Dedifferentiated amniotic fluid mesenchymal stem cell (primary cell): ENCODE data around the gene TRIM65.
"Not testable (repeated sequence)": the region's sequence is repeated elsewhere in the genome, so short reads cannot be mapped to it uniquely, and the experiment has no call there.

Source experiments
- DNase-seq: peaks from one replicate; pipeline ENCODE4 v3.0.0-alpha.2; 2016; ENCODE audit errors: extremely low spot score

The TRIM65 gene

DNA sequence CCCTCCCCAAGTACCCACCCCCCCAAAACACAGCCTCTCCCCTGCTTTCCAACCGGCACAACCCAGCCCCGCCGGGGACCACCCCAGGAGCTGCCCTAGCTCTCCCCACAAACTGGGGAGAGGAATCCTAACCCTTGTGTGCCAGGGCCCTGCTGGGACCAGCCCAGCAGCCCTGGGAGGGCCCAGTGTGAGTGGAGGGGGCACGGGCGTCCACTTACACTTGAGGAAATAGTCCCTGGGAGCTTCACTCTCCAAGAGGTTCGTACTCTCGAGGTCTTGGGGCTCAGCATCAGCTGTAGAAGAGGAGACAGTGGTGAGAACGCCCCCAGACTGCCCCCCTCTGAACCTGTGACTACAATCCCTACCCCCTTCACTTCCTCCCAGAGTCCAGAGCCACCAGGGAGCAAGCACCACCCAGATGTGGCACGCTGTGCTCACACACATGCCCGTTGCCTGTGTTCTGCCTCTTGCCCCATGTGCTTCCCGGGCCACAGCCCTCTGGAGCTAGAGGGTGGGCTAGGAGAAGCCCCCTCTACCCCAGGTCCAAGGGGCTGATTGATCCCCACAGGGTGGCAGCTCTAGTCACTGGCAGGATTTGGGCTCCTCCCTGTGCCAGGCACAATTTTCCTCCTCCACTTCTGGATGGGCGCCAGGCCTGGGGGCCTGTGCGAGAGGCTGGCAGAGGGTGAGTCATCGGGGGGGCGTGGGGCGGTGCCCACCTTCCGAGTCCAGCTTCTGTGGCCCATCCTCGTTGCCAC lies 21.4 kb downstream of the TRIM65 start:
- no peak for DNase-seq

DNA sequence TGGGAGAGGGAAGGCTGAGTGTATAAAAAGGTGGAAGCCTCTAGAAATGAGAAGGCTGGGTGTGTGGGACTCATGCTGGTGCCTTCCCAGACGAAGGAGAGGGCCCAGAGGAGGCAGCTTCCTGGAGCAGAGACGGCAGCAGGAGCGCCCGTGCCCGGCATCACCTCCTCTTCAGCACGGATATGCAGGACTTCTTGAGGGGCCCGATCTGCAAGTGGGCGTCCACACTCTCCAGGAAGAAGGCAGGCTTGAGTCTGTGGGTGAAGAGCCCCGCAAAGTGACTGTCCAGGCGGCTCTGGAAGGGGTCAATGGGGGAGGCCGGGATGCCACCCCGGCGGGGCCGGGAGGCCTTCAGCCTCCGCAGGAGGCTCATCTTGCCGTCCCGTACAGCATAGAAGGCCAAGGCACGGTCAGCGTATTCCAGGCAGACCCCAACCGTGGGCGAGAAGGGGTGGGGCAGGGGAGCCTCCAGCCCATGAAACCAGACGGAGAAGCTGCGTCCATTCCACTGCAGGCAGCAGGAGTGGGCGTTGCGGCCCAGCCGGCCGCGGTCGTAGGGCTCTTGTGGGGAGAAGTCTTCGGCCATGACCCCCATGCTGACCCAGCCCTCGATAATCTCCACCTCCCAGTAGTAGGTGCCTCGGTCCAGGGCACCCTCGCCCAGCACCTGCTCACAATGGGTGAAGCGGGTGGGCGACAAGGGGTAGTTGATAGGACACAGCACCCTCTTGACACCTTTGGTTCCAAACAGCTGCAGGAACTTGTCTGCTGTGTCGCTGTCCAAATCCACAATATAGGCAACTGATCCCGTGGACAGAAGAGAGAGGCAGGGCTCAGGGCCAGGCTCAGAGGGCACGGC lies 22.2 kb downstream of the TRIM65 start:
- DNase-seq = no peak

- no peak for DNase-seq
Observed at GRCh38 chr17:75873587-75874322, 23.0 kb downstream of the TRIM65 start.

DNA sequence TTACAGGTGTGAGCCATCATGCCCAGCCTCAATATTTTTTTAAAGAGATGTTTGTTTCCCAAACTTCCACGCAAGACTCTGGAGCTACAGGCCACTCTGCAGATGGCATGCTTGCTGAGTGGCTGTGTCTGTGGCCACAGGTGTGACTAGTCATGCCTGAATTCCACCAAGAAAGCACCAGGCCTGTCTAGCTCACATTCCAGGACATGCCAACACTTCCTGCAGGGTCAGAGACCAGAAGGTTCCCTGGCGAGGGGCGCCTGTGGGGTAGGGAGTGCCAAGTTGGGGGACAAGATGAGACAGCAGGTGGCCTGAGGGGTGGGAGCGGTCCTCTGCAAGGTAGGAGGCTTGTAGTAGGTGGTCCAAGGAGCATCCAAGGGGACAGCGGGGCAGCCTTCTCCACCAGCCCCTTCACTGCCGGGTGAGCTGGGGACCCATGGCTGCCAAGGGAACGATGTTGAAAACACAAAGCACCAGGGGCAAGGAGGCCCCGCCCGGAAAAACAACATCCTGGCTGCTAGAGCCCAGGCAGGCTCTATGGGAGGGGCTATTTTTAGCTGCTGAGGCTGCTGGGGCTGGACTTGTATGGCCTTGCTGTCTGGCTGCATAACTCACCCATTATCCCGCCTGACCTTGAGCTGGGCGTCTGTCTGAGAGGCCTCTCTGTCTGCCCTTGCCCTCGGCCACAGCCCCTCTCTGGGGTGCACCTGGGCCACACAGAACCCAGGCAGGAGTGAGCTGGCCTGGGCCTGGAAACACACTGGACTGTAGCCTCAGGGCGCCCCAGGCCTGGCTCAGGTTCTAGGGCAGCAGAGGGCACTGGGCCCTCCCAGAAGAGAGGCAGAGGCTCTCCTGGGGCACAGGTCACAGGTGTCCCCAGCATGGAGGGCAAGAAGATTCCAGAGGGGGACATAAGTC lies 24.1 kb downstream of the TRIM65 start:
- peak; percentile 86 for DNase-seq

DNA sequence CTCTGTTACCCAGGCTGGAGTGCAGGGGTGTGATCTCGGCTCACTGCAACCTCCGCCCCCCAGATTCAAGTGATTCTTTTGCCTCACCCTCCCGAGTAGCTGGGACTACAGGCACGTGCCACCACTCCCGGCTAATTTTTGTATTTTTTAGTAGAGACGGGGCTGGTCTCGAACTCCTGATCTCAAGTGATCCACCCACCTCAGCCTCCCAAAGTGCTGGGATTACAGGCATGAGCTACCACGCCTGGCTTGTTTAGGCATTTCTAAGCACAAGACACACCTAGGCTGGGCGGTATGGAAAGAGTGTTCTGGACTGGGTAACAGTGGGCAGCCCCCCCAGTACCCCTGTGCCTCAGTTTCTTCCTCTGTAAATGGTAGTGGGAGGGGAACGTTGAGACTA lies 26.5 kb downstream of the TRIM65 start:
- not testable (repeated sequence) for DNase-seq

DNA sequence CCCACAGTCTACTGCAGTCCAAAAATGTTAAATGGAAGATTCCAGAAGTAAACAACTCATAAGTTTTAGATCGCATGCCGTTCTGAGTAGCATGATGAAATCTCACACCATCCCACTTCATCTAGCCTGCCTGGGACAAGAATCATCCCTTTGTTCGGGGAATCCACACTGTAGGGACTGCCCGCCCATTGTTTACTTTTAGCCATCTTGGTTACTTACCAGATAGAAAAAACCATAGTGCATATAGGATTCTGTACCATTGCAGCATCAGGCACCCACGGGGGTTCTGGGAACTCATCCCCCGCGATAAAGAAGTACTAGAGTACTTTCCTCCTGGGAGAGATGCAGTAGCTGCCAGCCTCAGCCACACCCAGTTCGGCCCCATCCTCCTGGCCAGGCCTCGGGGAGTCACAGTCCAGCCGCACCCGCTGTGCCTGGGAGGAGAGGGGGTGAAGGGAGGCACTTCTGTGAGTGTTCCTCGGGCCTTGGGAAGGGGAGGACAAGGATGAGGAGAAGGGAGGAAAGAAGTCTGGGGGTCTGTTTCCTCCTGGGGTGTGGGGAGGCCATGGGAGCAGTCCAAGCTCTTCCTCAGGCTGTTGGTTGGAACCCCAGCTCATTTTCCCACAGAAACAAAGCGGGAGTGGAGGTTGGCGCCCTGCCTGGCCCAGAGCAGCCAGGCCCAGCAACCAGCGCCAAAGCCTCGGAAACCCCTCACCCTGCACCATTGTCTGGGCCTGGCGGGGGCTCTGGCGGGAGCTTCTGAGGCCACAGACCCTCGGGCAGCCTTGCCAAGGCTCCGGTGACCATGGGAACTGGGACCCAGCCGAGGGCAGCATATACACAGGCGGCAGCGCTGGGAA lies 27.2 kb downstream of the TRIM65 start:
- peak; percentile 28 for DNase-seq

- DNase-seq = not testable (repeated sequence)
Observed at GRCh38 chr17:75868730-75869281, 27.9 kb downstream of the TRIM65 start.

DNA sequence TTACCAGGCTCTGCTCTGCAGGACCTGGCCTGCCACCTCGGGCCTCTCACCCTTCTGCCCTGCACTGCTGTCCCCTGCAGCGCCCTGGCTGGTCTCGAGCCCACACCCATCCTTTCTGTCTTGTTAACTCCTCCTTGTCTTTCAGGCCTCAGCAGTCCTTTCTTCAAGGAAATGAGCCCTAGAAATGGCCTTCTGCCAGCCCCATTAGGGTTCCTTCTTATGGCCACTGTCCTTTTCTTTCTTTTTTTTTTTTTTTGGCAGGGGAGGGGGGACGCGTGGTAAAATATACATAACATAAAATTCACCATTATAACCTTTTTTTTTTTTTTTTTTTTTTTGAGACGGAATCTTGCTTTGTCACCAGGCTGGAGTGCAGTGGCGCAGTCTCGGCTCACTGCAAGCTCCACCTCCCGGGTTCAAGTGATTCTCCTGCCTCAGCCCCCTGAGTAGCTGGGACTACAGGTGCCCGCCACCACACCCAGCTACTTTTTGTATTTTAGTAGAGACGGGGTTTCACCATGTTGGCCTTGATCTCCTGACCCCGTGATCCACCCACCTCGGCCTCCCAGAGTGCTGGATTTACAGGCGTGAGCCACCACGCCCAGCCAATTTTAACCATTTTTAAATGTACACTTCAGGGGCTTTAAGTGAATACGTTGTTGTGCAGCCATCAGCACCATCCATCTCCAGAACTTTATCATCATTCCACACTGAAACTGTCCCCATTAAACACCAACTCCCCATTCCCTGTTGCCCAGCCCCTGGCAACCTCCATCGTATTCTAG lies 31.2 kb downstream of the TRIM65 start:
- DNase-seq = not testable (repeated sequence)

- not testable (repeated sequence) for DNase-seq
Observed at GRCh38 chr17:75864887-75865286, 31.9 kb downstream of the TRIM65 start.

GRCh38 chr17:75864448-75864871 lies 32.3 kb downstream of the TRIM65 start:
- DNase-seq = peak; percentile 44

GRCh38 chr17:75861927-75862317 lies 34.8 kb downstream of the TRIM65 start:
- no peak for DNase-seq

- not testable (repeated sequence) for DNase-seq
Observed at GRCh38 chr17:75859358-75859757, 37.4 kb downstream of the TRIM65 start.

- no peak for DNase-seq
Observed at GRCh38 chr17:75856062-75856756, 40.5 kb downstream of the TRIM65 start.

- DNase-seq = peak; percentile 100
Observed at GRCh38 chr17:75855310-75856061, 41.3 kb downstream of the TRIM65 start, which contains the start of gene WBP2. TSS of gene WBP2 (minus strand) at chr17:75855335. CDS start at chr17:75855297, 38 bp downstream.

GRCh38 chr17:75854881-75855309 lies 41.9 kb downstream of the TRIM65 start:
- no peak for DNase-seq

GRCh38 chr17:75854101-75854748 lies 42.5 kb downstream of the TRIM65 start:
- no peak for DNase-seq

GRCh38 chr17:75853433-75853832 lies 43.3 kb downstream of the TRIM65 start:
- DNase-seq = no peak
